Measurements from ENCODE around the gene ASTN2.

DNA sequence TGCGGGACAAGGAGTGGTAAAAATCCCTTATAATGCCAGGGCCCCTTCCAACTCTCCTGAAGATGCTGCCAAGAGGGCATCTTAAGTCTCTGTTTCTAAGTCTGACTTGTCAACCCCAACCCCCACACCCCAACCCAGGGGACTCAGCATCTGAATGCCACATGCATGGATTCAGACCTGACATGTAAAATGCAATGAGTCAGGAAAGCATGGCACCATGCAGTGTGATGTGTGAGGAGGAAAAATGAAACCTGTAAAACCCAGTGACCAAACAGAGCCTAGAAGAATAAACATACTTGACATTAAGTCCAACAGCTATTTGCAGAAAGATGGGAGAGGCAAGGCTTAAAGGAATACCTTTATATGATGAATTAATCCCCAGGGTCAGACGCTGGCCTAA, 112.4 kb downstream of the ASTN2 start:
- TF ChIP-seq, protein P1, sequence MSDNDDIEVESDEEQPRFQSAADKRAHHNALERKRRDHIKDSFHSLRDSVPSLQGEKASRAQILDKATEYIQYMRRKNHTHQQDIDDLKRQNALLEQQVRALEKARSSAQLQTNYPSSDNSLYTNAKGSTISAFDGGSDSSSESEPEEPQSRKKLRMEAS (IDR thresholded peaks at IDR 0.05): no peak
- TF ChIP-seq, protein P2, sequence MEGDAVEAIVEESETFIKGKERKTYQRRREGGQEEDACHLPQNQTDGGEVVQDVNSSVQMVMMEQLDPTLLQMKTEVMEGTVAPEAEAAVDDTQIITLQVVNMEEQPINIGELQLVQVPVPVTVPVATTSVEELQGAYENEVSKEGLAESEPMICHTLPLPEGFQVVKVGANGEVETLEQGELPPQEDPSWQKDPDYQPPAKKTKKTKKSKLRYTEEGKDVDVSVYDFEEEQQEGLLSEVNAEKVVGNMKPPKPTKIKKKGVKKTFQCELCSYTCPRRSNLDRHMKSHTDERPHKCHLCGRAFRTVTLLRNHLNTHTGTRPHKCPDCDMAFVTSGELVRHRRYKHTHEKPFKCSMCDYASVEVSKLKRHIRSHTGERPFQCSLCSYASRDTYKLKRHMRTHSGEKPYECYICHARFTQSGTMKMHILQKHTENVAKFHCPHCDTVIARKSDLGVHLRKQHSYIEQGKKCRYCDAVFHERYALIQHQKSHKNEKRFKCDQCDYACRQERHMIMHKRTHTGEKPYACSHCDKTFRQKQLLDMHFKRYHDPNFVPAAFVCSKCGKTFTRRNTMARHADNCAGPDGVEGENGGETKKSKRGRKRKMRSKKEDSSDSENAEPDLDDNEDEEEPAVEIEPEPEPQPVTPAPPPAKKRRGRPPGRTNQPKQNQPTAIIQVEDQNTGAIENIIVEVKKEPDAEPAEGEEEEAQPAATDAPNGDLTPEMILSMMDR (IDR thresholded peaks at IDR 0.05; ENCODE audit: low read depth, low read length, missing input control): no peak
- TF ChIP-seq, protein P3, sequence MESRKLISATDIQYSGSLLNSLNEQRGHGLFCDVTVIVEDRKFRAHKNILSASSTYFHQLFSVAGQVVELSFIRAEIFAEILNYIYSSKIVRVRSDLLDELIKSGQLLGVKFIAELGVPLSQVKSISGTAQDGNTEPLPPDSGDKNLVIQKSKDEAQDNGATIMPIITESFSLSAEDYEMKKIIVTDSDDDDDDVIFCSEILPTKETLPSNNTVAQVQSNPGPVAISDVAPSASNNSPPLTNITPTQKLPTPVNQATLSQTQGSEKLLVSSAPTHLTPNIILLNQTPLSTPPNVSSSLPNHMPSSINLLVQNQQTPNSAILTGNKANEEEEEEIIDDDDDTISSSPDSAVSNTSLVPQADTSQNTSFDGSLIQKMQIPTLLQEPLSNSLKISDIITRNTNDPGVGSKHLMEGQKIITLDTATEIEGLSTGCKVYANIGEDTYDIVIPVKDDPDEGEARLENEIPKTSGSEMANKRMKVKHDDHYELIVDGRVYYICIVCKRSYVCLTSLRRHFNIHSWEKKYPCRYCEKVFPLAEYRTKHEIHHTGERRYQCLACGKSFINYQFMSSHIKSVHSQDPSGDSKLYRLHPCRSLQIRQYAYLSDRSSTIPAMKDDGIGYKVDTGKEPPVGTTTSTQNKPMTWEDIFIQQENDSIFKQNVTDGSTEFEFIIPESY (IDR thresholded peaks at IDR 0.05): no peak
- TF ChIP-seq EGR1 (IDR thresholded peaks at IDR 0.05; ENCODE audit: low read depth in 2 of 2): no peak

All from liver (tissue), 3 donors.